Liver (tissue), 9 donors: ENCODE data around the gene PIGW. TPM values are rescaled to one million over a fixed set of nuclear protein-coding genes. Genes with fewer than 3 reads are reported as not detected.
A peak's percentile ranks its signal among the peaks of the same experiment; 100 is the strongest.

Experiments used
- DNase-seq: peaks from one replicate; pipeline ENCODE4 v3.0.0-alpha.2; 2017; ENCODE audit warnings: low spot score
- H3K27ac ChIP-seq, 2 donors: one replicate each; pipeline ENCODE4 v1.7.0; 2013; ENCODE audit warnings: inconsistent platforms in 2 of 2, low read length in 2 of 2, control low read depth in 1 of 2, low read depth in 1 of 2, mild to moderate bottlenecking in 1 of 2
- H3K27me3 ChIP-seq, 4 donors: one replicate each; pipeline versions ENCODE4 v1.6.1 to v1.7.0; 2013; ENCODE audit warnings: low read length in 3 of 4, inconsistent platforms in 1 of 4, mild to moderate bottlenecking in 1 of 4, moderate library complexity in 1 of 4; ENCODE audit not compliant: control insufficient read depth in 4 of 4, insufficient read depth in 4 of 4
- H3K36me3 ChIP-seq, 4 donors: one replicate each; pipeline versions ENCODE4 v1.6.1 to v1.7.0; 2013; ENCODE audit warnings: low read length in 3 of 4, mild to moderate bottlenecking in 3 of 4, low read depth in 1 of 4, moderate library complexity in 1 of 4; ENCODE audit not compliant: control insufficient read depth in 4 of 4, insufficient read depth in 3 of 4
- H3K4me1 ChIP-seq, 4 donors: one replicate each; pipeline versions ENCODE4 v1.6.1 to v1.7.0; 2013; ENCODE audit warnings: low read length in 3 of 4, mild to moderate bottlenecking in 3 of 4, moderate library complexity in 1 of 4; ENCODE audit not compliant: control insufficient read depth in 4 of 4, insufficient read depth in 4 of 4
- H3K4me3 ChIP-seq, 3 donors: one replicate each; pipeline versions ENCODE4 v1.6.1 to v1.7.0; 2013; ENCODE audit warnings: low read length in 3 of 3, control low read depth in 1 of 3, low read depth in 1 of 3, mild to moderate bottlenecking in 1 of 3
- H3K9ac ChIP-seq, 2 donors: one replicate each; pipeline ENCODE4 v1.7.0; 2013; ENCODE audit warnings: low read length in 2 of 2, mild to moderate bottlenecking in 2 of 2, moderate library complexity in 2 of 2, control low read depth in 1 of 2, low read depth in 1 of 2
- H3K9me3 ChIP-seq, 4 donors: one replicate each; pipeline versions ENCODE4 v1.6.1 to v1.7.0; 2013; ENCODE audit warnings: low read length in 3 of 4; ENCODE audit not compliant: control insufficient read depth in 4 of 4
- ATF3 ChIP-seq: IDR thresholded peaks from 2 replicates; pipeline ENCODE4 v1.6.1; 2016; ENCODE audit warnings: antibody characterized with exemption
- CTCF ChIP-seq: fragments of 150-350 bp; IDR thresholded peaks from 2 replicates; pipeline ENCODE4 v1.5.1; 2017; ENCODE audit warnings: improper control_type of control experiment, low read depth, low read length; ENCODE audit not compliant: missing input control
- EGR1 ChIP-seq, 2 donors: IDR thresholded peaks; 2 replicates each; pipeline ENCODE4 v1.6.1; 2016 to 2018; ENCODE audit warnings: antibody characterized with exemption in 2 of 2, low read depth in 2 of 2
- FOXA1 ChIP-seq: IDR thresholded peaks from 2 replicates; pipeline ENCODE4 v1.6.1; 2016; ENCODE audit warnings: antibody characterized with exemption
- FOXA2 ChIP-seq: IDR thresholded peaks from 2 replicates; pipeline ENCODE4 v1.6.1; 2016; ENCODE audit warnings: antibody characterized with exemption
- GABPA ChIP-seq, 2 donors: IDR thresholded peaks in 1 of 2; conservative IDR thresholded peaks in 1 of 2; 2 replicates each; pipeline ENCODE4 v1.6.1; 2016; ENCODE audit warnings: antibody characterized with exemption in 2 of 2, mild to moderate bottlenecking in 1 of 2, moderate library complexity in 1 of 2
- HNF4A ChIP-seq, 2 donors: conservative IDR thresholded peaks; 2 replicates each; pipeline ENCODE4 v1.6.1; 2016; ENCODE audit warnings: antibody characterized with exemption in 2 of 2, mild to moderate bottlenecking in 2 of 2
- HNF4G ChIP-seq: IDR thresholded peaks from 2 replicates; pipeline ENCODE4 v1.6.1; 2016; ENCODE audit warnings: antibody characterized with exemption
- JUND ChIP-seq, 2 donors: IDR thresholded peaks; 2 replicates each; pipeline ENCODE4 v1.6.1; 2016; ENCODE audit warnings: antibody characterized with exemption in 2 of 2
- MAX ChIP-seq: IDR thresholded peaks from 2 replicates; pipeline ENCODE4 v1.6.1; 2016; ENCODE audit warnings: antibody characterized with exemption
- NR2F2 ChIP-seq: IDR thresholded peaks from 2 replicates; pipeline ENCODE4 v1.6.1; 2016; ENCODE audit warnings: antibody characterized with exemption
- RAD21 ChIP-seq, 2 donors: IDR thresholded peaks; 2 replicates each; pipeline ENCODE4 v1.6.1; 2016; ENCODE audit warnings: antibody characterized with exemption in 2 of 2, mild to moderate bottlenecking in 2 of 2
- REST ChIP-seq: IDR thresholded peaks from 2 replicates; pipeline ENCODE4 v1.6.1; 2016; ENCODE audit warnings: antibody characterized with exemption, mild to moderate bottlenecking
- SP1 ChIP-seq: IDR thresholded peaks from 2 replicates; pipeline ENCODE4 v1.6.1; 2018; ENCODE audit warnings: antibody characterized with exemption, mild to moderate bottlenecking
- TAF1 ChIP-seq: conservative IDR thresholded peaks from 2 replicates; pipeline ENCODE4 v1.6.1; 2016; ENCODE audit warnings: antibody characterized with exemption, mild to moderate bottlenecking
- YY1 ChIP-seq: IDR thresholded peaks from 2 replicates; pipeline ENCODE4 v1.6.1; 2016; ENCODE audit warnings: antibody characterized with exemption, mild to moderate bottlenecking
- ZBTB33 ChIP-seq: IDR thresholded peaks from 2 replicates; pipeline ENCODE4 v1.6.1; 2016; ENCODE audit warnings: antibody characterized with exemption
- WGBS: extraction: QIAGEN DNeasy Blood & Tissue Kit; methylation state at CpG from one replicate; pipeline ENCODE4 v1.1.7; 2013; 5-methylcytosine and 5-hydroxymethylcytosine counted together
- polyA plus RNA-seq, 2 donors: library from polyadenylated mRNA; stranded (reverse) in 1 of 2; unstranded in 1 of 2; fragments of 200-250 nt in 1 of 2; fragments of >200 nt in 1 of 2; fragmentation: Nextera tagmentation in 1 of 2; extraction: Ambion mirVana in 1 of 2; gene quantifications; one replicate each; pipeline versions ENCODE4 v1.2.1 to v1.2.3, GENCODE V29; 2013 to 2015
- total RNA-seq, 2 donors: library from RNA; depleted of rRNA; stranded (reverse); fragments of >200 nt; gene quantifications; one replicate each; pipeline ENCODE4 v1.2.3, GENCODE V29; 2014
- donor health status: healthy.
- donor health status: healthy.
- donor health status: healthy.
- donor health status: healthy.
- donor health status: healthy.

PIGW gene
- total and polyA plus RNA-seq, 4 donors: 3.2 to 9.6 (median 6.1) TPM

GRCh38 chr17:36550491-36551417 is 16.0 kb downstream of the PIGW start:
- H3K27me3 ChIP-seq: no peaks in the 10 kb centered on the region
- no peak overlapping the region for H3K27ac ChIP-seq
- WGBS: 86% methylated on average over 8 of the region's 8 CpGs
- peaks cover 7 to 32% (median 27%) of the 10 kb centered on the region in 4 donors for H3K4me1 ChIP-seq
- peaks cover 2 to 13% (median 7%) of the 10 kb centered on the region in 4 donors for H3K36me3 ChIP-seq
- no peak for TF ChIP-seq CTCF
- TF ChIP-seq TAF1: no peak
- TF ChIP-seq ZBTB33: no peak
- TF ChIP-seq ATF3: no peak
- no peak for TF ChIP-seq MAX
- no peak for TF ChIP-seq REST
- no peak for TF ChIP-seq JUND (IDR thresholded peaks at IDR 0.05)
- TF ChIP-seq HNF4G: no peak
- no peak for TF ChIP-seq EGR1 (IDR thresholded peaks at IDR 0.05; ENCODE audit: low read depth in 2 of 2)
- TF ChIP-seq FOXA1: no peak
- TF ChIP-seq FOXA2: no peak
- no peak for TF ChIP-seq SP1
- no peak for TF ChIP-seq RAD21 (IDR thresholded peaks at IDR 0.05)
- no peak for TF ChIP-seq NR2F2
- no peak for TF ChIP-seq YY1
- no peak for TF ChIP-seq HNF4A (conservative IDR thresholded peaks at IDR 0.05)
- TF ChIP-seq GABPA (IDR thresholded peaks at IDR 0.05 in 1 of 2, conservative IDR thresholded peaks at IDR 0.05 in 1 of 2): no peak
- no peak for DNase-seq
- peak overlapping the region in 1 of 2 donors; percentile 28 for H3K9ac ChIP-seq
- H3K9me3 ChIP-seq: no peaks in the 10 kb centered on the region
- no peak overlapping the region for H3K4me3 ChIP-seq
